ENCODE measurements around the gene ERAS. TPM values are rescaled to one million over a fixed set of nuclear protein-coding genes. Genes with fewer than 3 reads are reported as not detected.
"Not testable (repeated sequence)": the region's sequence is repeated elsewhere in the genome, so short reads cannot be mapped to it uniquely, and the experiment has no call there.

The ERAS gene
- total RNA-seq, 1 donor from 2014 or later, result 0.22 TPM

DNA sequence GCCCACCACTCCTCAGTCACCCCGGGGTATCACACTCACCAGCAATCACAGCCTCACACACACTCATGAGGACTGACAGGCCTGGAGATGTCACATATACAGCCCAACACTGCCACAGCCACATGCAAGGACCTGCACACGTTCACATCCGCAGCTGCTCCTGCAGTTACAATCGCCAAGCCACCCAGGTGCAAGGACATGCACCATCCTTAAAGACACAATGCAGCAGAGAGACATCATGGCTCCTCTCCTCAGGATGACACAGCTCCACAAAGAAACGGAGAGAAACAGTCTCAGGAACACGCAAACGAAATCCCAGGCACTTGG is 8.0 kb downstream of the ERAS start:
- Mint-ChIP-seq H3K4me1 (ENCODE audit: low read depth) (peaks cover 17% of the 10 kb centered on the region), H3K36me3 (ENCODE audit: low read depth) (no peaks in the 10 kb centered on the region), H3K4me3 (ENCODE audit: unreplicated experiment) (peak overlapping the region; percentile 81), H3K9me3 (ENCODE audit: low read depth) (peaks cover 6% of the 10 kb centered on the region), H3K27ac (ENCODE audit: unreplicated experiment) (no peak overlapping the region), H3K27me3 (ENCODE audit: low read depth) (peaks cover 2% of the 10 kb centered on the region)
- DNase-seq (ENCODE audit: low spot score), result no peak
- TF ChIP-seq, protein P1, sequence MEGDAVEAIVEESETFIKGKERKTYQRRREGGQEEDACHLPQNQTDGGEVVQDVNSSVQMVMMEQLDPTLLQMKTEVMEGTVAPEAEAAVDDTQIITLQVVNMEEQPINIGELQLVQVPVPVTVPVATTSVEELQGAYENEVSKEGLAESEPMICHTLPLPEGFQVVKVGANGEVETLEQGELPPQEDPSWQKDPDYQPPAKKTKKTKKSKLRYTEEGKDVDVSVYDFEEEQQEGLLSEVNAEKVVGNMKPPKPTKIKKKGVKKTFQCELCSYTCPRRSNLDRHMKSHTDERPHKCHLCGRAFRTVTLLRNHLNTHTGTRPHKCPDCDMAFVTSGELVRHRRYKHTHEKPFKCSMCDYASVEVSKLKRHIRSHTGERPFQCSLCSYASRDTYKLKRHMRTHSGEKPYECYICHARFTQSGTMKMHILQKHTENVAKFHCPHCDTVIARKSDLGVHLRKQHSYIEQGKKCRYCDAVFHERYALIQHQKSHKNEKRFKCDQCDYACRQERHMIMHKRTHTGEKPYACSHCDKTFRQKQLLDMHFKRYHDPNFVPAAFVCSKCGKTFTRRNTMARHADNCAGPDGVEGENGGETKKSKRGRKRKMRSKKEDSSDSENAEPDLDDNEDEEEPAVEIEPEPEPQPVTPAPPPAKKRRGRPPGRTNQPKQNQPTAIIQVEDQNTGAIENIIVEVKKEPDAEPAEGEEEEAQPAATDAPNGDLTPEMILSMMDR (IDR thresholded peaks at IDR 0.05), result no peak

- DNase-seq (ENCODE audit: low spot score), result no peak
- Mint-ChIP-seq H3K27ac (ENCODE audit: unreplicated experiment) (peak within 1 kb of the TSS; percentile 59), H3K27me3 (ENCODE audit: low read depth) (peaks cover 2% of the 10 kb centered on the region), H3K36me3 (ENCODE audit: low read depth) (no peaks in the 10 kb centered on the region), H3K4me1 (ENCODE audit: low read depth) (peaks cover 17% of the 10 kb centered on the region), H3K4me3 (ENCODE audit: unreplicated experiment) (peak within 1 kb of the TSS; percentile 81), H3K9me3 (ENCODE audit: low read depth) (peaks cover 6% of the 10 kb centered on the region)
- TF ChIP-seq, protein P1 (IDR thresholded peaks at IDR 0.05), result no peak
Observed at GRCh38 chrX:48835524-48836329, 9.4 kb downstream of the ERAS start, which contains the start of gene PCSK1N. Gene PCSK1N (minus strand): TSS chrX:48835610. CDS start chrX:48835532, 78 bp downstream.

GRCh38 chrX:48839686-48840085 is 13.4 kb downstream of the ERAS start:
- peaks cover 2% of the 10 kb centered on the region for H3K4me1 Mint-ChIP-seq (ENCODE audit: low read depth)
- H3K27ac Mint-ChIP-seq (ENCODE audit: unreplicated experiment), result no peak overlapping the region
- DNase-seq (ENCODE audit: low spot score), result no peak
- H3K9me3 Mint-ChIP-seq (ENCODE audit: low read depth), result peaks cover 6% of the 10 kb centered on the region
- H3K4me3 Mint-ChIP-seq (ENCODE audit: unreplicated experiment), result no peak overlapping the region
- no peaks in the 10 kb centered on the region for H3K36me3 Mint-ChIP-seq (ENCODE audit: low read depth)
- H3K27me3 Mint-ChIP-seq (ENCODE audit: low read depth), result peaks cover 3% of the 10 kb centered on the region
- TF ChIP-seq, protein P1 (IDR thresholded peaks at IDR 0.05), result no peak

- Mint-ChIP-seq H3K27me3 (ENCODE audit: low read depth) (no peaks in the 10 kb centered on the region), H3K4me1 (ENCODE audit: low read depth) (no peaks in the 10 kb centered on the region), H3K4me3 (ENCODE audit: unreplicated experiment) (no peak overlapping the region), H3K9me3 (ENCODE audit: low read depth) (peaks cover 10% of the 10 kb centered on the region), H3K36me3 (ENCODE audit: low read depth) (no peaks in the 10 kb centered on the region), H3K27ac (ENCODE audit: unreplicated experiment) (no peak overlapping the region)
- no peak for DNase-seq (ENCODE audit: low spot score)
- TF ChIP-seq, protein P1 (IDR thresholded peaks at IDR 0.05), result no peak
Observed at GRCh38 chrX:48848847-48849246, 22.5 kb downstream of the ERAS start.

- H3K4me3 Mint-ChIP-seq (ENCODE audit: unreplicated experiment), result no peak overlapping the region
- TF ChIP-seq, protein P1 (IDR thresholded peaks at IDR 0.05), result no peak
- peaks cover 10% of the 10 kb centered on the region for H3K9me3 Mint-ChIP-seq (ENCODE audit: low read depth)
Observed at GRCh38 chrX:48852857-48853256, 26.5 kb downstream of the ERAS start.

GRCh38 chrX:48853494-48853893 is 27.2 kb downstream of the ERAS start:
- DNase-seq (ENCODE audit: low spot score); H3K27me3 Mint-ChIP-seq (ENCODE audit: low read depth); H3K4me1 Mint-ChIP-seq (ENCODE audit: low read depth); H3K36me3 Mint-ChIP-seq (ENCODE audit: low read depth); H3K27ac Mint-ChIP-seq (ENCODE audit: unreplicated experiment); H3K4me3 Mint-ChIP-seq (ENCODE audit: unreplicated experiment): not testable (repeated sequence)
- peaks cover 10% of the 10 kb centered on the region for H3K9me3 Mint-ChIP-seq (ENCODE audit: low read depth)

More at GRCh38 chrX:48852857-48853256, 26.5 kb downstream of the ERAS start:
- Mint-ChIP-seq H3K4me1 (ENCODE audit: low read depth) (no peaks in the 10 kb centered on the region), H3K27me3 (ENCODE audit: low read depth) (peaks cover 10% of the 10 kb centered on the region), H3K27ac (ENCODE audit: unreplicated experiment) (no peak overlapping the region), H3K36me3 (ENCODE audit: low read depth) (no peaks in the 10 kb centered on the region)
- no peak for DNase-seq (ENCODE audit: low spot score)

- H3K36me3 Mint-ChIP-seq (ENCODE audit: low read depth); H3K27me3 Mint-ChIP-seq (ENCODE audit: low read depth); H3K27ac Mint-ChIP-seq (ENCODE audit: unreplicated experiment); H3K4me1 Mint-ChIP-seq (ENCODE audit: low read depth); DNase-seq (ENCODE audit: low spot score); H3K4me3 Mint-ChIP-seq (ENCODE audit: unreplicated experiment): not testable (repeated sequence)
- peaks cover 10% of the 10 kb centered on the region for H3K9me3 Mint-ChIP-seq (ENCODE audit: low read depth)
Observed at GRCh38 chrX:48854121-48854804, 27.9 kb downstream of the ERAS start.

Measured in chondrocyte (in vitro differentiated cells).